Measurements from ENCODE around the gene RTEL1.
"Not testable (repeated sequence)": the region's sequence is repeated elsewhere in the genome, so short reads cannot be mapped to it uniquely, and the experiment has no call there.

RTEL1 gene

GRCh38 chr20:63655249-63655648 lies 2.9 kb upstream of the RTEL1 start:
- H3K4me3 ChIP-seq (ENCODE audit: low read depth, low read length), result no peak overlapping the region
- TF ChIP-seq CTCF (IDR thresholded peaks at IDR 0.05; ENCODE audit: insufficient read depth, low read length, missing control alignments), result no peak
- CTCF ChIA-PET, result no interaction called here
- no peak for DNase-seq (ENCODE audit: low read depth, low spot score)
- POLR2A ChIA-PET, result no interaction called here

- TF ChIP-seq CTCF (IDR thresholded peaks at IDR 0.05; ENCODE audit: insufficient read depth, low read length, missing control alignments), result no peak
- ChIA-PET CTCF (no interaction called here), POLR2A (no interaction called here)
- no peak overlapping the region for H3K4me3 ChIP-seq (ENCODE audit: low read depth, low read length)
- no peak for DNase-seq (ENCODE audit: low read depth, low spot score)
Measured at GRCh38 chr20:63656451-63656850, 1.7 kb upstream of the RTEL1 start.

- ChIA-PET POLR2A (interaction anchor here (1.0 to 1.9 kb wide), 5 partner anchors 11 to 299 kb away, joined by 3 to 9 read pairs (median 5); partner anchors contain the start of genes GMEB2 and UCKL1), CTCF (interaction anchor here (1.0 to 1.3 kb wide), 2 partner anchors 79 to 120 kb away, joined by 3 to 5 read pairs; partner anchors contain the start of gene PTK6)
- TF ChIP-seq CTCF (IDR thresholded peaks at IDR 0.05; ENCODE audit: insufficient read depth, low read length, missing control alignments), result no peak
- H3K4me3 ChIP-seq (ENCODE audit: low read depth, low read length), result peak overlapping the region; percentile 88
- no peak for DNase-seq (ENCODE audit: low read depth, low spot score)
Measured at GRCh38 chr20:63657260-63657936, 714 bp upstream of the RTEL1 start.

- no peak for TF ChIP-seq CTCF (IDR thresholded peaks at IDR 0.05; ENCODE audit: insufficient read depth, low read length, missing control alignments)
- POLR2A ChIA-PET, result interaction anchor here (0.6 to 1.9 kb wide), 10 partner anchors 21 to 322 kb away, joined by 3 to 9 read pairs (median 4); partner anchors contain the start of genes GMEB2, PPDPF, PRPF6 and SLC2A4RG
- CTCF ChIA-PET, result interaction anchor here (1.3 kb wide), 1 partner anchor 121 kb away, joined by 5 read pairs; the partner anchor contains the start of gene PTK6
- no peak for DNase-seq (ENCODE audit: low read depth, low spot score)
- H3K4me3 ChIP-seq (ENCODE audit: low read depth, low read length), result peak overlapping the region; percentile 88
Measured at GRCh38 chr20:63658749-63659187, 656 bp downstream of the RTEL1 start.

GRCh38 chr20:63659370-63659769 lies 1.3 kb downstream of the RTEL1 start:
- no peak for TF ChIP-seq CTCF (IDR thresholded peaks at IDR 0.05; ENCODE audit: insufficient read depth, low read length, missing control alignments)
- CTCF ChIA-PET, result no interaction called here
- DNase-seq (ENCODE audit: low read depth, low spot score), result no peak
- H3K4me3 ChIP-seq (ENCODE audit: low read depth, low read length), result peak overlapping the region; percentile 88
- POLR2A ChIA-PET, result interaction anchor here (0.6 to 1.9 kb wide), 4 partner anchors 20 to 321 kb away, joined by 3 to 5 read pairs (median 3); partner anchors contain the start of gene PRPF6

- DNase-seq (ENCODE audit: low read depth, low spot score); H3K4me3 ChIP-seq (ENCODE audit: low read depth, low read length); CTCF ChIA-PET; POLR2A ChIA-PET: not testable (repeated sequence)
Measured at GRCh38 chr20:63660174-63660573, 2.1 kb downstream of the RTEL1 start.

Measured in AG04449 (cell line).